Measurements from ENCODE around the gene CEBPG. TPM values are rescaled to one million over a fixed set of nuclear protein-coding genes. Genes with fewer than 3 reads are reported as not detected.

Gene CEBPG
- total RNA-seq, 6 donors from 2014 or later = 11.5 to 44.7 (median 22.7) TPM

GRCh38 chr19:33408116-33408515, 34.6 kb downstream of the CEBPG start:
- Histone ChIP-seq H3K4me1 (peaks cover 0 to 10% (median 7%) of the 10 kb centered on the region in 4 donors), H3K4me3 (no peak overlapping the region), H3K36me3 (peaks cover 0 to 21% (median 9%) of the 10 kb centered on the region in 4 donors), H3K9me3 (no peaks in the 10 kb centered on the region), H3K27me3 (no peaks in the 10 kb centered on the region), H3K27ac (no peak overlapping the region)
- ATAC-seq (ENCODE audit: low FRiP score in 2 of 2) = no peak
- 78 to 95% methylated on average over 8 to 13 of the region's 13 CpGs for WGBS, 2 donors
- DNase-seq = no peak
- TF ChIP-seq EP300 (IDR thresholded peaks at IDR 0.05) = no peak
- TF ChIP-seq POLR2AphosphoS5 (IDR thresholded peaks at IDR 0.05) = no peak
- TF ChIP-seq POLR2A (IDR thresholded peaks at IDR 0.05) = no peak
- no peak for TF ChIP-seq CTCF (IDR thresholded peaks at IDR 0.05)

GRCh38 chr19:33408538-33409434, 35.3 kb downstream of the CEBPG start:
- Histone ChIP-seq H3K36me3 (peaks cover 0 to 21% (median 9%) of the 10 kb centered on the region in 4 donors), H3K9me3 (no peaks in the 10 kb centered on the region), H3K27me3 (no peaks in the 10 kb centered on the region), H3K4me3 (no peak overlapping the region), H3K4me1 (peaks cover 0 to 5% (median 2%) of the 10 kb centered on the region in 4 donors), H3K27ac (no peak overlapping the region)
- TF ChIP-seq CTCF (IDR thresholded peaks at IDR 0.05) = no peak
- no peak for TF ChIP-seq POLR2A (IDR thresholded peaks at IDR 0.05)
- TF ChIP-seq POLR2AphosphoS5 (IDR thresholded peaks at IDR 0.05) = no peak
- TF ChIP-seq EP300 (IDR thresholded peaks at IDR 0.05) = no peak
- ATAC-seq (ENCODE audit: low FRiP score in 2 of 2) (no peak), DNase-seq (no peak)
- 89 to 92% methylated on average over 11 to 18 of the region's 18 CpGs for WGBS, 2 donors

- TF ChIP-seq POLR2A (IDR thresholded peaks at IDR 0.05) = no peak
- TF ChIP-seq EP300 (IDR thresholded peaks at IDR 0.05) = no peak
- Histone ChIP-seq H3K36me3 (peaks cover 0 to 21% (median 9%) of the 10 kb centered on the region in 4 donors), H3K4me1 (peaks cover 0 to 4% (median 2%) of the 10 kb centered on the region in 4 donors), H3K4me3 (no peak overlapping the region), H3K27me3 (no peaks in the 10 kb centered on the region), H3K27ac (no peak overlapping the region), H3K9me3 (no peaks in the 10 kb centered on the region)
- DNase-seq (no peak), ATAC-seq (ENCODE audit: low FRiP score in 2 of 2) (no peak)
- 94 to 95% methylated on average over 9 to 21 of the region's 27 CpGs for WGBS, 2 donors
Measured at GRCh38 chr19:33409906-33410685, 36.6 kb downstream of the CEBPG start.

GRCh38 chr19:33410915-33411401, 37.4 kb downstream of the CEBPG start:
- Histone ChIP-seq H3K27me3 (no peaks in the 10 kb centered on the region), H3K36me3 (peaks cover 0 to 21% (median 9%) of the 10 kb centered on the region in 4 donors), H3K27ac (no peak overlapping the region), H3K4me1 (no peaks in the 10 kb centered on the region), H3K4me3 (no peak overlapping the region), H3K9me3 (no peaks in the 10 kb centered on the region)
- TF ChIP-seq POLR2A (IDR thresholded peaks at IDR 0.05) (no peak), CTCF (IDR thresholded peaks at IDR 0.05) (no peak), EP300 (IDR thresholded peaks at IDR 0.05) (no peak), POLR2AphosphoS5 (IDR thresholded peaks at IDR 0.05) (no peak)
- 85 to 88% methylated on average over 2 to 20 of the region's 21 CpGs for WGBS, 2 donors
- no peak for ATAC-seq (ENCODE audit: low FRiP score in 2 of 2)
- peak in 1 of 2 donors; percentile 79 for DNase-seq
